Ishikawa (cell line): ENCODE results near the gene TNFRSF1A.

Source experiments
- CREB1 ChIP-seq: IDR thresholded peaks from 2 replicates; pipeline ENCODE4 v1.6.1; 2012; ENCODE audit warnings: low read depth
- EGR1 ChIP-seq: IDR thresholded peaks from 2 replicates; pipeline ENCODE4 v1.6.1; 2012
- EP300 ChIP-seq: IDR thresholded peaks from 2 replicates; pipeline ENCODE4 v1.6.1; 2012; ENCODE audit warnings: borderline replicate concordance
- FOXM1 ChIP-seq: IDR thresholded peaks from 2 replicates; pipeline ENCODE4 v1.6.1; 2012; ENCODE audit warnings: low read depth, borderline replicate concordance
- MAX ChIP-seq: IDR thresholded peaks from 2 replicates; pipeline ENCODE4 v1.6.1; 2012
- RAD21 ChIP-seq: IDR thresholded peaks from 2 replicates; pipeline ENCODE4 v1.6.1; 2012; ENCODE audit warnings: low read depth
- TAF1 ChIP-seq: IDR thresholded peaks from 2 replicates; pipeline ENCODE4 v1.6.1; 2012; ENCODE audit warnings: low read depth, mild to moderate bottlenecking
- TCF12 ChIP-seq: IDR thresholded peaks from 2 replicates; pipeline ENCODE4 v1.6.1; 2012; ENCODE audit warnings: low read depth
- TEAD4 ChIP-seq: IDR thresholded peaks from 2 replicates; pipeline ENCODE4 v1.6.1; 2012
- USF1 ChIP-seq: IDR thresholded peaks from 2 replicates; pipeline ENCODE4 v1.6.1; 2012
- ZBTB7A ChIP-seq: IDR thresholded peaks from 2 replicates; pipeline ENCODE4 v1.6.1; 2012; ENCODE audit warnings: low read depth

- TF ChIP-seq RAD21, result no peak
- no peak for TF ChIP-seq EGR1
- TF ChIP-seq USF1, result no peak
- no peak for TF ChIP-seq CREB1
- no peak for TF ChIP-seq TEAD4
- TF ChIP-seq MAX, result no peak
- no peak for TF ChIP-seq EP300
- TF ChIP-seq TCF12, result no peak
- TF ChIP-seq FOXM1, result no peak
- TF ChIP-seq TAF1, result no peak
- no peak for TF ChIP-seq ZBTB7A
These were observed 17.7 kb downstream of the TNFRSF1A start for GRCh38 chr12:6323995-6324711.
